MCF 10A (cell line): ENCODE results near the gene DAB1. TPM values are rescaled to one million over a fixed set of nuclear protein-coding genes. Genes with fewer than 3 reads are reported as not detected.

Source experiments
- BruUV-seq: library from RNA; stranded (reverse); fragments of 400-500 nt; replicated peaks from 2 replicates; lab custom pipeline; 2021; lab: Mats Ljungman, UMichigan
- CTCF ChIA-PET: fragments of 300-600 bp; sonication (Branson Sonifier 250); formaldehyde crosslinking; extraction: SDS; loops from one replicate; lab custom pipeline; 2021; ENCODE audit warnings: antibody characterized with exemption, inconsistent platforms; lab: Yijun Ruan, JAX
- POLR2A ChIA-PET: fragments of 300-600, 350-650 bp; sonication (Branson Sonifier 250); formaldehyde crosslinking; extraction: SDS; loops from one replicate; lab custom pipeline; 2020; ENCODE audit warnings: antibody characterized with exemption, inconsistent platforms; lab: Yijun Ruan, JAX
- DNase-seq: peaks from one replicate; pipeline ENCODE4 v3.0.0-alpha.2; 2018; ENCODE audit not compliant: unreplicated experiment
- H3K27ac Mint-ChIP-seq: one replicate; pipeline ENCODE4 v1.8.0; 2022; ENCODE audit warnings: mild to moderate bottlenecking, low read depth, mixed read lengths; ENCODE audit not compliant: unreplicated experiment
- H3K27me3 Mint-ChIP-seq: one replicate; pipeline ENCODE4 v1.8.0; 2022; ENCODE audit warnings: mixed read lengths; ENCODE audit not compliant: insufficient read depth, unreplicated experiment
- H3K36me3 Mint-ChIP-seq: one replicate; pipeline ENCODE4 v1.8.0; 2022; ENCODE audit warnings: mild to moderate bottlenecking, moderate library complexity, mixed read lengths; ENCODE audit not compliant: insufficient read depth, unreplicated experiment
- H3K4me1 Mint-ChIP-seq: one replicate; pipeline ENCODE4 v1.8.0; 2022; ENCODE audit warnings: mixed read lengths; ENCODE audit not compliant: insufficient read depth, unreplicated experiment
- H3K4me3 Mint-ChIP-seq: one replicate; pipeline ENCODE4 v1.8.0; 2022; ENCODE audit warnings: mild to moderate bottlenecking, moderate library complexity, mixed read lengths; ENCODE audit not compliant: unreplicated experiment
- H3K9me3 Mint-ChIP-seq: one replicate; pipeline ENCODE4 v1.8.0; 2022; ENCODE audit warnings: mixed read lengths; ENCODE audit not compliant: unreplicated experiment
- CTCF ChIP-seq: fragments of 200-600 bp; IDR thresholded peaks from one replicate; pipeline ENCODE4 v1.8.0; 2022; ENCODE audit warnings: antibody characterized with exemption, mild to moderate bottlenecking; ENCODE audit not compliant: unreplicated experiment
- intact Hi-C: fragments of 100-400 bp; cut with micrococcal nuclease; formaldehyde crosslinking; loops from 2 replicates; pipeline ENCODE4 v1.14.1; 2022
- total RNA-seq: library from RNA; stranded (reverse); gene quantifications from 2 replicates; pipeline ENCODE4 v1.2.3, GENCODE V29; 2022

DAB1 gene
- total RNA-seq, 1 experiment from 2014 or later: not detected

- Mint-ChIP-seq H3K27me3 (no peaks in the 10 kb centered on the region), H3K27ac (peak overlapping the region; percentile 78), H3K9me3 (no peaks in the 10 kb centered on the region), H3K4me3 (peak overlapping the region; percentile 2), H3K36me3 (no peaks in the 10 kb centered on the region), H3K4me1 (peaks cover 29% of the 10 kb centered on the region)
- intact Hi-C loops: no loop called here
- POLR2A ChIA-PET: interaction anchor here (0.6 to 2.3 kb wide), 12 partner anchors 9 to 612 kb away, joined by 3 to 7 read pairs (median 4); no protein-coding TSS in a partner anchor
- CTCF ChIA-PET: interaction anchor here (0.7 to 1.5 kb wide), 3 partner anchors 9 to 230 kb away, joined by 3 to 6 read pairs (median 3); no protein-coding TSS in a partner anchor
- DNase-seq: peak; percentile 91
- BruUV-seq: no TSS peak
- no peak for TF ChIP-seq CTCF
These were observed 143.8 kb downstream of the DAB1 start for GRCh38 chr1:57279909-57280666.

- H3K4me1 Mint-ChIP-seq: peaks cover 29% of the 10 kb centered on the region
- intact Hi-C loops: no loop called here
- H3K9me3 Mint-ChIP-seq: no peaks in the 10 kb centered on the region
- CTCF ChIA-PET: interaction anchor here (0.6 to 1.5 kb wide), 4 partner anchors 9 to 232 kb away, joined by 3 to 4 read pairs (median 3); no protein-coding TSS in a partner anchor
- POLR2A ChIA-PET: interaction anchor here (0.9 to 1.5 kb wide), 3 partner anchors 13 to 28 kb away, joined by 3 to 5 read pairs (median 3); no protein-coding TSS in a partner anchor
- no peak for DNase-seq
- no TSS peak for BruUV-seq
- no peak overlapping the region for H3K27ac Mint-ChIP-seq
- no peaks in the 10 kb centered on the region for H3K27me3 Mint-ChIP-seq
- H3K4me3 Mint-ChIP-seq: no peak overlapping the region
- no peak for TF ChIP-seq CTCF
- H3K36me3 Mint-ChIP-seq: no peaks in the 10 kb centered on the region
These were observed 145.3 kb downstream of the DAB1 start for GRCh38 chr1:57278558-57278957.

- TF ChIP-seq CTCF: no peak
- Mint-ChIP-seq H3K9me3 (no peaks in the 10 kb centered on the region), H3K27me3 (no peaks in the 10 kb centered on the region), H3K27ac (no peak overlapping the region), H3K4me3 (no peak overlapping the region), H3K4me1 (peaks cover 25% of the 10 kb centered on the region), H3K36me3 (no peaks in the 10 kb centered on the region)
- POLR2A ChIA-PET: interaction anchor here (1.0 to 1.5 kb wide), 2 partner anchors 9 to 27 kb away, joined by 3 read pairs; no protein-coding TSS in a partner anchor
- CTCF ChIA-PET: interaction anchor here (1.2 kb wide), 1 partner anchor 8 kb away, joined by 4 read pairs; no protein-coding TSS in a partner anchor
- no TSS peak for BruUV-seq
- no peak for DNase-seq
- intact Hi-C loops: no loop called here
These were observed 146.2 kb downstream of the DAB1 start for GRCh38 chr1:57277681-57278080.

- Mint-ChIP-seq H3K27me3 (no peaks in the 10 kb centered on the region), H3K9me3 (no peaks in the 10 kb centered on the region), H3K4me1 (peaks cover 23% of the 10 kb centered on the region), H3K36me3 (no peaks in the 10 kb centered on the region), H3K4me3 (no peak overlapping the region), H3K27ac (no peak overlapping the region)
- DNase-seq: no peak
- POLR2A ChIA-PET: interaction anchor here (1.0 to 1.5 kb wide), 2 partner anchors 9 to 26 kb away, joined by 3 read pairs; no protein-coding TSS in a partner anchor
- no peak for TF ChIP-seq CTCF
- intact Hi-C loops: no loop called here
- BruUV-seq: no TSS peak
- CTCF ChIA-PET: no interaction called here
These were observed 146.9 kb downstream of the DAB1 start for GRCh38 chr1:57276918-57277317.
